Thyroid gland (tissue), 4 donors: ENCODE measurements around the gene CMTM3.

Source experiments
- CTCF ChIP-seq, 6 experiments: fragments of 200-600 bp in 3 of 6; fragments of 450-650 bp in 3 of 6; sonication (generic) in 3 of 6; IDR thresholded peaks; one replicate each; pipeline ENCODE4 v1.5.1; 2016 to 2019; ENCODE audit warnings: antibody characterized with exemption in 6 of 6, mild to moderate bottlenecking in 2 of 6, inconsistent platforms in 1 of 6, moderate library complexity in 1 of 6
- POLR2A ChIP-seq, 2 donors: fragments of 450-650 bp; IDR thresholded peaks; one replicate each; pipeline ENCODE4 v1.6.1; 2017; ENCODE audit warnings: antibody characterized with exemption in 2 of 2, mild to moderate bottlenecking in 2 of 2, moderate library complexity in 1 of 2

DNA sequence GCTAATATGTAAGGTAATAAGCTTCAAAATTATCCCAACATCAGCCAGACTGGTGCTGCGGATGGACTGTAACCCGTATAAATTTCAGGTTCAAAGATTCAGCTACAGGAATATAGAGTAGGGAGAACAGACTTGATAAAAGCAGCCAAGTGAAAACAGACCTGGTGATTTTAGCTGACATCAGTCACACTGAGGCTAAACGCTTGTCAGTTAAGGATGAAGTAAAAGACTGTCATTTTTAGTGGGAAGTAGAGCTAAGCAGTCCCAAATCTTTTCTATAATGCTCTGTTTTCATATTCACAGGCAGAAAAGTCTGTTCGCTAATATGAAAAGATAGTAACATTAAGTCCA, 56.7 kb downstream of the CMTM3 start:
- no peak for TF ChIP-seq CTCF (IDR thresholded peaks at IDR 0.05)
- no peak for TF ChIP-seq POLR2A (IDR thresholded peaks at IDR 0.05)
